DMS 273 (cell line): ENCODE results near the gene MORN4.
"Not testable (repeated sequence)": the region's sequence is repeated elsewhere in the genome, so short reads cannot be mapped to it uniquely, and the experiment has no call there.

Experiments
- DNase-seq: peaks from one replicate; lab custom pipeline; 2025; ENCODE audit not compliant: unreplicated experiment; lab: John Stamatoyannopoulos, UW

MORN4 gene

GRCh38 chr10:97642471-97643159 lies 9.3 kb upstream of the MORN4 start:
- not testable (repeated sequence) for DNase-seq

- peak; percentile 58 for DNase-seq
Observed at GRCh38 chr10:97640868-97641811, 7.8 kb upstream of the MORN4 start.

- peak; percentile 99 for DNase-seq
Observed at GRCh38 chr10:97640174-97640867, 7.0 kb upstream of the MORN4 start, which contains the start of gene PI4K2A. Gene PI4K2A (plus strand): TSS chr10:97640671. CDS start chr10:97640743, 72 bp downstream.

- not testable (repeated sequence) for DNase-seq
Observed at GRCh38 chr10:97639090-97639489, 5.8 kb upstream of the MORN4 start.

GRCh38 chr10:97635577-97635976 lies 2.3 kb upstream of the MORN4 start:
- DNase-seq, result no peak

GRCh38 chr10:97633921-97634320 lies 621 bp upstream of the MORN4 start:
- DNase-seq, result peak; percentile 36

GRCh38 chr10:97631098-97631497 lies 2.2 kb downstream of the MORN4 start:
- no peak for DNase-seq

- no peak for DNase-seq
Observed at GRCh38 chr10:97629289-97629688, 4.0 kb downstream of the MORN4 start.

GRCh38 chr10:97628228-97628627 lies 5.1 kb downstream of the MORN4 start:
- no peak for DNase-seq

- no peak for DNase-seq
Observed at GRCh38 chr10:97627731-97628130, 5.6 kb downstream of the MORN4 start.

- no peak for DNase-seq
Observed at GRCh38 chr10:97623277-97623676, 10.0 kb downstream of the MORN4 start.

GRCh38 chr10:97618733-97619132 lies 14.6 kb downstream of the MORN4 start:
- DNase-seq, result no peak

- no peak for DNase-seq
Observed at GRCh38 chr10:97618285-97618684, 15.0 kb downstream of the MORN4 start.

- DNase-seq, result peak; percentile 69
Observed at GRCh38 chr10:97612386-97612785, 20.9 kb downstream of the MORN4 start.

GRCh38 chr10:97611473-97611872 lies 21.8 kb downstream of the MORN4 start:
- no peak for DNase-seq

- DNase-seq, result no peak
Observed at GRCh38 chr10:97608991-97609561, 24.2 kb downstream of the MORN4 start.

GRCh38 chr10:97607095-97607636 lies 26.1 kb downstream of the MORN4 start:
- DNase-seq, result no peak

GRCh38 chr10:97601268-97602215 lies 31.8 kb downstream of the MORN4 start:
- no peak for DNase-seq

GRCh38 chr10:97600616-97601015 lies 32.7 kb downstream of the MORN4 start:
- no peak for DNase-seq

- no peak for DNase-seq
Observed at GRCh38 chr10:97599272-97599619, 34.1 kb downstream of the MORN4 start.
